Activated T-helper 9 cell treated with anti-CD3 and anti-CD28 coated beads, Interleukin-2, amount 50 U/mL, for 16 hours (primary cell): ENCODE results near the gene WSB1.

Experiments used
- DNase-seq: peaks from one replicate; pipeline ENCODE4 v3.0.0-alpha.2; 2020; ENCODE audit warnings: low read depth

Gene WSB1

GRCh38 chr17:27338536-27338985, 44.6 kb downstream of the WSB1 start:
- no peak for DNase-seq

- DNase-seq = no peak
Measured at GRCh38 chr17:27339198-27339835, 45.4 kb downstream of the WSB1 start.

- DNase-seq = no peak
Measured at GRCh38 chr17:27339836-27340550, 46.1 kb downstream of the WSB1 start.

- DNase-seq = no peak
Measured at GRCh38 chr17:27340575-27340974, 46.7 kb downstream of the WSB1 start.

GRCh38 chr17:27341041-27341471, 47.1 kb downstream of the WSB1 start:
- no peak for DNase-seq

GRCh38 chr17:27342059-27342458, 48.1 kb downstream of the WSB1 start:
- no peak for DNase-seq

GRCh38 chr17:27343294-27343693, 49.4 kb downstream of the WSB1 start:
- no peak for DNase-seq

- DNase-seq = no peak
Measured at GRCh38 chr17:27343977-27344607, 50.2 kb downstream of the WSB1 start.

GRCh38 chr17:27345141-27345904, 51.4 kb downstream of the WSB1 start:
- DNase-seq = no peak

GRCh38 chr17:27346228-27346899, 52.5 kb downstream of the WSB1 start:
- DNase-seq = no peak

- DNase-seq = no peak
Measured at GRCh38 chr17:27348196-27348595, 54.3 kb downstream of the WSB1 start.

GRCh38 chr17:27349540-27350021, 55.7 kb downstream of the WSB1 start:
- no peak for DNase-seq

GRCh38 chr17:27351759-27352158, 57.8 kb downstream of the WSB1 start:
- no peak for DNase-seq

- no peak for DNase-seq
Measured at GRCh38 chr17:27352448-27353032, 58.6 kb downstream of the WSB1 start.

- no peak for DNase-seq
Measured at GRCh38 chr17:27353033-27353460, 59.1 kb downstream of the WSB1 start.

GRCh38 chr17:27353461-27354050, 59.6 kb downstream of the WSB1 start:
- DNase-seq = peak; percentile 84

- DNase-seq = no peak
Measured at GRCh38 chr17:27354051-27354490, 60.2 kb downstream of the WSB1 start.

GRCh38 chr17:27354491-27355081, 60.7 kb downstream of the WSB1 start:
- no peak for DNase-seq

GRCh38 chr17:27355419-27355818, 61.5 kb downstream of the WSB1 start:
- no peak for DNase-seq

GRCh38 chr17:27356091-27356705, 62.3 kb downstream of the WSB1 start:
- DNase-seq = no peak
